ENCODE results near the gene CDIP1.

Gene CDIP1

DNA sequence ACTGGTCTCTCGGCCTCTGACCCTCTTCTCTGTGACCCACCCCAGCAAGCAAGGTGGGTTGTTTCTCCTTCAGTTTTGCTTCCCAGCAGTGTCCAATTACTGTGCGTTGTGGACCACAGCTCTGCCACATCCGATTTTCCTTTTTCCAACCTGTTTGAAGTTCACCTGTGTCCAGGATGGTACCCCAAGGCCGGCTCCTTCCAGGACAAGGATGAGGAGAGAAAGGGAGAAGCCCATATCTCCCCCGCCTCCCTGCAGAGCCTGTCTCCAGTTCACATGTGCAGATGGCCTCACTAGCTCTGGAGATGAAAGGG is 77.7 kb downstream of the CDIP1 start:
- DNase-seq (ENCODE audit: low read depth in 2 of 2, low spot score in 1 of 2), result no peak

Measured in stimulated activated CD8-positive, alpha-beta memory T cell treated with anti-CD3 and anti-CD28 coated beads, Interleukin-4, amount 100 ng/mL, for 1 hour (primary cell).